Esophagus muscularis mucosa (tissue), 3 donors: ENCODE measurements around the gene SAMD15.

ENCODE experiments used
- CTCF ChIP-seq, 3 experiments: fragments of 200-600 bp in 2 of 3; fragments of 450-650 bp in 1 of 3; sonication (generic) in 2 of 3; IDR thresholded peaks; one replicate each; pipeline ENCODE4 v1.5.1; 2017 to 2019; ENCODE audit warnings: antibody characterized with exemption in 3 of 3, mild to moderate bottlenecking in 2 of 3, moderate library complexity in 1 of 3
- POLR2A ChIP-seq: fragments of 450-650 bp; IDR thresholded peaks from one replicate; pipeline ENCODE4 v1.6.1; 2017; ENCODE audit warnings: antibody characterized with exemption, moderate library complexity, mild to moderate bottlenecking, low read depth

GRCh38 chr14:77400216-77400615 lies 23.0 kb downstream of the SAMD15 start:
- TF ChIP-seq POLR2A, result no peak
- TF ChIP-seq CTCF (IDR thresholded peaks at IDR 0.05), result no peak
